ENCODE data around the gene PLCG1. TPM values are rescaled to one million over a fixed set of nuclear protein-coding genes. Genes with fewer than 3 reads are reported as not detected.

PLCG1 gene
- total RNA-seq, 2 experiments from 2014 or later: 387 to 404 TPM

GRCh38 chr20:41181567-41181966 lies 44.2 kb downstream of the PLCG1 start:
- DNase-seq (peak in 2 of 14 experiments; percentile 2 to 10), ATAC-seq (ENCODE audit: poor library complexity) (no peak)
- no peaks in the 10 kb centered on the region for H3K27me3 ChIP-seq (ENCODE audit: control insufficient read depth in 1 of 2, insufficient read depth in 2 of 2, low read length in 2 of 2)
- H3K9me3 Mint-ChIP-seq: no peaks in the 10 kb centered on the region
- peaks cover 13% of the 10 kb centered on the region for H3K4me1 Mint-ChIP-seq (ENCODE audit: low read depth)
- peak overlapping the region in 1 of 2 donors; percentile 7 for H3K27ac ChIP-seq (ENCODE audit: low read depth in 1 of 2, low read length in 2 of 2)
- no peaks in the 10 kb centered on the region for H3K27me3 Mint-ChIP-seq
- no peak overlapping the region for H3K4me3 Mint-ChIP-seq
- peaks cover 3% of the 10 kb centered on the region for H3K4me1 ChIP-seq (ENCODE audit: insufficient read depth, low read length)
- H3K9me3 ChIP-seq (ENCODE audit: control insufficient read depth in 1 of 2, insufficient read depth in 1 of 2, low read length in 2 of 2): no peaks in the 10 kb centered on the region
- ChIA-PET CTCF (no interaction called here), POLR2A (interaction anchor here (1.2 kb wide), 1 partner anchor 24 kb away, joined by 4 read pairs; no protein-coding TSS in a partner anchor)
- intact Hi-C loops (cut with DNase I, micrococcal nuclease): no loop called here
- H3K36me3 ChIP-seq (ENCODE audit: insufficient read depth, low read length): peaks cover 6% of the 10 kb centered on the region
- H3K27ac Mint-ChIP-seq: peak overlapping the region; percentile 60
- H3K4me3 ChIP-seq (ENCODE audit: low read length): no peak overlapping the region
- TF ChIP-seq CTCF (IDR thresholded peaks at IDR 0.05): no peak
- H3K36me3 Mint-ChIP-seq (ENCODE audit: low read depth): peaks cover 14% of the 10 kb centered on the region

GRCh38 chr20:41182296-41183212 lies 45.2 kb downstream of the PLCG1 start:
- peak in 2 of 14 experiments; percentile 2 to 27 for DNase-seq

GRCh38 chr20:41183391-41183790 lies 46.0 kb downstream of the PLCG1 start:
- DNase-seq (peak in 1 of 14 experiments; percentile 22), ATAC-seq (ENCODE audit: poor library complexity) (no peak)
- no peaks in the 10 kb centered on the region for H3K9me3 Mint-ChIP-seq
- ChIA-PET POLR2A (no interaction called here), CTCF (no interaction called here)
- H3K4me1 Mint-ChIP-seq (ENCODE audit: low read depth): peaks cover 13% of the 10 kb centered on the region
- no peak for TF ChIP-seq CTCF (IDR thresholded peaks at IDR 0.05)
- no peak overlapping the region for H3K4me3 Mint-ChIP-seq
- no peak overlapping the region for H3K4me3 ChIP-seq (ENCODE audit: low read length)
- no peaks in the 10 kb centered on the region for H3K36me3 ChIP-seq (ENCODE audit: insufficient read depth, low read length)
- H3K27ac Mint-ChIP-seq: peak overlapping the region; percentile 30
- no peak overlapping the region for H3K27ac ChIP-seq (ENCODE audit: low read depth in 1 of 2, low read length in 2 of 2)
- H3K27me3 Mint-ChIP-seq: no peaks in the 10 kb centered on the region
- no peaks in the 10 kb centered on the region for H3K27me3 ChIP-seq (ENCODE audit: control insufficient read depth in 1 of 2, insufficient read depth in 2 of 2, low read length in 2 of 2)
- H3K36me3 Mint-ChIP-seq (ENCODE audit: low read depth): no peaks in the 10 kb centered on the region
- intact Hi-C loops (cut with DNase I, micrococcal nuclease): no loop called here
- no peaks in the 10 kb centered on the region for H3K9me3 ChIP-seq (ENCODE audit: control insufficient read depth in 1 of 2, insufficient read depth in 1 of 2, low read length in 2 of 2)
- peaks cover 3% of the 10 kb centered on the region for H3K4me1 ChIP-seq (ENCODE audit: insufficient read depth, low read length)

More at GRCh38 chr20:41182296-41183212, 45.2 kb downstream of the PLCG1 start:
- POLR2A ChIA-PET: interaction anchor here (0.6 to 1.2 kb wide), 2 partner anchors 25 to 353 kb away, joined by 3 to 4 read pairs; no protein-coding TSS in a partner anchor
- Histone ChIP-seq H3K4me3 (ENCODE audit: low read length) (no peak overlapping the region), H3K4me1 (ENCODE audit: insufficient read depth, low read length) (peaks cover 3% of the 10 kb centered on the region), H3K36me3 (ENCODE audit: insufficient read depth, low read length) (no peaks in the 10 kb centered on the region), H3K27ac (ENCODE audit: low read depth in 1 of 2, low read length in 2 of 2) (peak overlapping the region in 1 of 2 donors; percentile 5), H3K27me3 (ENCODE audit: control insufficient read depth in 1 of 2, insufficient read depth in 2 of 2, low read length in 2 of 2) (no peaks in the 10 kb centered on the region), H3K9me3 (ENCODE audit: control insufficient read depth in 1 of 2, insufficient read depth in 1 of 2, low read length in 2 of 2) (no peaks in the 10 kb centered on the region)
- Mint-ChIP-seq H3K27ac (peak overlapping the region; percentile 60), H3K4me1 (ENCODE audit: low read depth) (peaks cover 13% of the 10 kb centered on the region), H3K4me3 (no peak overlapping the region), H3K36me3 (ENCODE audit: low read depth) (peaks cover 7% of the 10 kb centered on the region), H3K27me3 (no peaks in the 10 kb centered on the region), H3K9me3 (no peaks in the 10 kb centered on the region)
- TF ChIP-seq CTCF (IDR thresholded peaks at IDR 0.05): no peak
- no peak for ATAC-seq (ENCODE audit: poor library complexity)
- CTCF ChIA-PET: no interaction called here
- intact Hi-C loops (cut with DNase I, micrococcal nuclease): no loop called here
